HCT116 (cell line): ENCODE data around the gene OOSP4A. TPM values are rescaled to one million over a fixed set of nuclear protein-coding genes. Genes with fewer than 3 reads are reported as not detected.

Experiments
- ATAC-seq: fragments of 200-7000 bp; cut with Tn5 transposase; 2 replicates; pipeline ENCODE4 v1.9.1; 2020; ENCODE audit warnings: mild to moderate bottlenecking, moderate library complexity
- BruUV-seq: library from RNA; stranded (reverse); fragments of 400-500 nt; replicated peaks from 2 replicates; lab custom pipeline; 2021; lab: Mats Ljungman, UMichigan
- CTCF ChIA-PET: fragments of 300-600 bp; sonication (Branson Sonifier 250); formaldehyde crosslinking; loops from one replicate; lab custom pipeline; 2021; ENCODE audit warnings: antibody characterized with exemption; lab: Charles Lee
- POLR2A ChIA-PET: fragments of 300-600, 350-600 bp; sonication (Branson Sonifier 250); formaldehyde crosslinking; loops from one replicate; lab custom pipeline; 2021; ENCODE audit warnings: antibody characterized with exemption; lab: Charles Lee
- RAD21 ChIA-PET, 2 experiments: fragments of 300-600 bp; sonication (Branson Sonifier 250); formaldehyde crosslinking; loops; one replicate each; lab custom pipeline; 2023; ENCODE audit warnings: low total read pairs in 2 of 2; ENCODE audit not compliant: uncharacterized antibody in 2 of 2, unreplicated experiment in 2 of 2, low non-redundant PET in 1 of 2; lab: Charles Lee
- DNase-seq: peaks from one replicate; pipeline ENCODE4 v3.0.0-alpha.2; 2010; ENCODE audit warnings: low read depth, low spot score
- H2AFZ ChIP-seq: fragments of 200-600 bp; shearing (Covaris generic), sonication (generic); 2 replicates; pipeline ENCODE4 v1.6.1; 2017; ENCODE audit warnings: low read depth, mixed run types, mixed read lengths, antibody characterized with exemption, low read length; ENCODE audit not compliant: poor library complexity, severe bottlenecking
- H3K27ac ChIP-seq: 2 replicates; pipeline ENCODE4 v1.5.1; 2012; ENCODE audit warnings: low read depth, low read length
- H3K27me3 ChIP-seq: fragments of 200-600 bp; sonication (generic); 2 replicates; pipeline ENCODE4 v1.6.1; 2016; ENCODE audit warnings: mixed run types, low read length, mixed read lengths; ENCODE audit not compliant: insufficient read depth
- H3K36me3 ChIP-seq, 2 experiments: fragments of 200-500 bp in 1 of 2; fragments of 200-600 bp in 1 of 2; sonication (Bioruptor generic) in 1 of 2; sonication (generic) in 1 of 2; 2 replicates each; pipeline versions ENCODE4 v1.5.1 to v1.6.1; 2014 to 2016; ENCODE audit warnings: low read length in 2 of 2, inconsistent platforms in 1 of 2, mixed read lengths in 1 of 2, mixed run types in 1 of 2; ENCODE audit not compliant: insufficient read depth in 2 of 2, control insufficient read depth in 1 of 2
- H3K4me1 ChIP-seq, 2 experiments: fragments of 200-600 bp in 1 of 2; sonication (generic) in 1 of 2; 2 replicates each; pipeline versions ENCODE4 v1.5.1 to v1.6.1; 2012 to 2017; ENCODE audit warnings: low read length in 2 of 2, inconsistent platforms in 1 of 2, mild to moderate bottlenecking in 1 of 2, mixed read lengths in 1 of 2, mixed run types in 1 of 2, moderate library complexity in 1 of 2; ENCODE audit not compliant: insufficient read depth in 2 of 2, control insufficient read depth in 1 of 2
- H3K4me2 ChIP-seq: fragments of 200-600 bp; sonication (generic); 2 replicates; pipeline ENCODE4 v1.6.1; 2017; ENCODE audit warnings: mixed run types, low read length, mixed read lengths
- H3K4me3 ChIP-seq, 2 experiments: fragments of 200-600 bp in 1 of 2; sonication (generic) in 1 of 2; replicated peaks in 1 of 2; 2 replicates each; pipeline ENCODE4 v1.5.1; 2011 to 2016; ENCODE audit warnings: low read length in 2 of 2, control low read depth in 1 of 2, low read depth in 1 of 2, mild to moderate bottlenecking in 1 of 2, mixed read lengths in 1 of 2, mixed run types in 1 of 2
- H3K79me2 ChIP-seq: fragments of 200-600 bp; sonication (generic); 2 replicates; pipeline ENCODE4 v1.6.1; 2017; ENCODE audit warnings: mild to moderate bottlenecking, mixed run types, low read length, moderate library complexity, mixed read lengths; ENCODE audit not compliant: insufficient read depth
- H3K9ac ChIP-seq: fragments of 200-600 bp; sonication (generic); 2 replicates; pipeline ENCODE4 v1.6.1; 2016; ENCODE audit warnings: low read length, mixed read lengths
- H3K9me2 ChIP-seq: fragments of 200-600 bp; sonication (generic), shearing (Covaris generic); 2 replicates; pipeline ENCODE4 v1.6.1; 2017; ENCODE audit warnings: mixed run types, mild to moderate bottlenecking, moderate library complexity; ENCODE audit not compliant: insufficient read depth
- H3K9me3 ChIP-seq, 2 experiments: fragments of 200-500 bp in 1 of 2; fragments of 200-600 bp in 1 of 2; sonication (Bioruptor generic) in 1 of 2; sonication (generic) in 1 of 2; 2 replicates each; pipeline ENCODE4 v1.6.1; 2014 to 2017; ENCODE audit warnings: low read length in 2 of 2, mixed read lengths in 2 of 2, inconsistent platforms in 1 of 2, low read depth in 1 of 2, mild to moderate bottlenecking in 1 of 2, mixed run types in 1 of 2, moderate library complexity in 1 of 2; ENCODE audit not compliant: control insufficient read depth in 1 of 2, insufficient read depth in 1 of 2
- H4K20me1 ChIP-seq: fragments of 200-600 bp; sonication (generic), shearing (Covaris generic); 2 replicates; pipeline ENCODE4 v1.6.1; 2017; ENCODE audit warnings: mixed run types, mild to moderate bottlenecking, moderate library complexity; ENCODE audit not compliant: insufficient read depth
- CBX3 ChIP-seq: IDR thresholded peaks from 2 replicates; pipeline ENCODE4 v1.6.1; 2012; ENCODE audit warnings: low read depth
- CEBPB ChIP-seq: IDR thresholded peaks from 2 replicates; pipeline ENCODE4 v1.6.1; 2012; ENCODE audit warnings: low read depth
- EGR1 ChIP-seq: IDR thresholded peaks from 2 replicates; pipeline ENCODE4 v1.6.1; 2012; ENCODE audit warnings: low read depth
- ELF1 ChIP-seq: IDR thresholded peaks from 2 replicates; pipeline ENCODE4 v1.6.1; 2012; ENCODE audit warnings: low read depth, borderline replicate concordance
- EZH2 ChIP-seq: fragments of 200-600 bp; sonication (generic); IDR thresholded peaks from 2 replicates; pipeline ENCODE4 v1.6.1; 2017; ENCODE audit warnings: antibody characterized with exemption, mixed run types
- EZH2phosphoT487 ChIP-seq: fragments of 200-600 bp; IDR thresholded peaks from 2 replicates; pipeline ENCODE4 v1.6.1; 2018; ENCODE audit warnings: antibody characterized with exemption, borderline replicate concordance
- JUND ChIP-seq: IDR thresholded peaks from 2 replicates; pipeline ENCODE4 v1.6.1; 2012
- POLR2A ChIP-seq: IDR thresholded peaks from 2 replicates; pipeline ENCODE4 v1.7.0; 2011; ENCODE audit warnings: borderline replicate concordance; ENCODE audit not compliant: insufficient read depth, insufficient read length; ENCODE audit errors: extremely low read depth
- POLR2AphosphoS5 ChIP-seq: IDR thresholded peaks from 2 replicates; pipeline ENCODE4 v1.6.1; 2011; ENCODE audit warnings: mild to moderate bottlenecking, low read depth, low read length, moderate library complexity
- SIN3A ChIP-seq: IDR thresholded peaks from 2 replicates; pipeline ENCODE4 v1.6.1; 2012; ENCODE audit warnings: low read depth
- SP1 ChIP-seq: IDR thresholded peaks from 2 replicates; pipeline ENCODE4 v1.6.1; 2012; ENCODE audit warnings: low read depth
- SRF ChIP-seq: IDR thresholded peaks from 2 replicates; pipeline ENCODE4 v1.6.1; 2012; ENCODE audit warnings: low read depth
- YY1 ChIP-seq: IDR thresholded peaks from 2 replicates; pipeline ENCODE4 v1.6.1; 2011; ENCODE audit warnings: low read length, low read depth, moderate library complexity, mild to moderate bottlenecking; ENCODE audit not compliant: insufficient replicate concordance; ENCODE audit errors: extremely low read depth
- ZFX ChIP-seq: fragments of 450-650 bp; IDR thresholded peaks from 2 replicates; pipeline ENCODE4 v1.6.1; 2017
- ZNF274 ChIP-seq: fragments of 200-500 bp; sonication (Bioruptor generic); IDR thresholded peaks from 2 replicates; pipeline ENCODE4 v1.6.1; 2014; ENCODE audit warnings: mild to moderate bottlenecking, low read depth, low read length, inconsistent platforms
- intact Hi-C: fragments of 100-400 bp; cut with micrococcal nuclease; formaldehyde crosslinking; loops from 2 replicates; pipeline ENCODE4 v1.10.0; 2022
- total RNA-seq: library from RNA; stranded (reverse); gene quantifications from one replicate; pipeline ENCODE4 v1.2.1, GENCODE V29; 2021; ENCODE audit not compliant: unreplicated experiment
- TF ChIP-seq, protein P1 (sequence below): IDR thresholded peaks from 2 replicates; pipeline ENCODE4 v1.6.1; 2011; ENCODE audit warnings: mild to moderate bottlenecking, low read length, moderate library complexity; ENCODE audit not compliant: insufficient replicate concordance; ENCODE audit errors: extremely low read depth
- TF ChIP-seq, protein P2 (sequence below), 3 experiments: fragments of 200-600 bp in 1 of 3; sonication (generic) in 1 of 3; IDR thresholded peaks in 2 of 3; conservative IDR thresholded peaks in 1 of 3; 2 replicates each; pipeline ENCODE4 v1.5.1; 2012 to 2017; ENCODE audit warnings: low read depth in 2 of 3, low read length in 2 of 3, antibody characterized with exemption in 1 of 3, borderline replicate concordance in 1 of 3, control low read depth in 1 of 3, mild to moderate bottlenecking in 1 of 3, mixed read lengths in 1 of 3, mixed run types in 1 of 3, moderate library complexity in 1 of 3; ENCODE audit not compliant: insufficient read depth in 1 of 3
- TF ChIP-seq, protein P3 (sequence below): IDR thresholded peaks from 2 replicates; pipeline ENCODE4 v1.6.1; 2012
- TF ChIP-seq, protein P4 (sequence below): IDR thresholded peaks from 2 replicates; pipeline ENCODE4 v1.6.1; 2012; ENCODE audit warnings: low read depth

Gene OOSP4A
- total RNA-seq, 1 experiment from 2014 or later: not detected

DNA sequence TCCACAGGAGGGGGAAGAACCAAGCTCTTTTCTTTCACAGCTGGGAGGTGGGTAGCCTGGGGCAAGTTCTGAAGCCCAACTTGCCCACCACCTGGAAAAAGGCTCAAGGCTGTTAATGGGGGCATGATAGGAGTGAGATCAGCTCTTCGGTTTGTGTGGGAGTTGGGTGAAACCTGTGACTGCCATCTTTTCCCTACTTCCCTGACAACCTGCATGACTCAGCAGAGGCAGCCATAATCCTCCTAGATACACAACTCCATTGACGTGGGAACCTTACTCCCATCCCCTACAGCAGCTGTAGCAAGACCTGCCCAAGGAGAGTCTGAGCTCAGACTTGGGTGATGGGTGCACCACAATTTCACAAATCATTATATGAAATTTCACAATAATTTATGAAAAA lies 39.9 kb downstream of the OOSP4A start:
- no peak for ATAC-seq
- H3K27me3 ChIP-seq: no peaks in the 10 kb centered on the region
- no peaks in the 10 kb centered on the region for H3K79me2 ChIP-seq
- CTCF ChIA-PET: no interaction called here
- H2AFZ ChIP-seq: no peak overlapping the region
- H3K9ac ChIP-seq: no peak overlapping the region
- TF ChIP-seq EGR1: no peak
- TF ChIP-seq, protein P1, sequence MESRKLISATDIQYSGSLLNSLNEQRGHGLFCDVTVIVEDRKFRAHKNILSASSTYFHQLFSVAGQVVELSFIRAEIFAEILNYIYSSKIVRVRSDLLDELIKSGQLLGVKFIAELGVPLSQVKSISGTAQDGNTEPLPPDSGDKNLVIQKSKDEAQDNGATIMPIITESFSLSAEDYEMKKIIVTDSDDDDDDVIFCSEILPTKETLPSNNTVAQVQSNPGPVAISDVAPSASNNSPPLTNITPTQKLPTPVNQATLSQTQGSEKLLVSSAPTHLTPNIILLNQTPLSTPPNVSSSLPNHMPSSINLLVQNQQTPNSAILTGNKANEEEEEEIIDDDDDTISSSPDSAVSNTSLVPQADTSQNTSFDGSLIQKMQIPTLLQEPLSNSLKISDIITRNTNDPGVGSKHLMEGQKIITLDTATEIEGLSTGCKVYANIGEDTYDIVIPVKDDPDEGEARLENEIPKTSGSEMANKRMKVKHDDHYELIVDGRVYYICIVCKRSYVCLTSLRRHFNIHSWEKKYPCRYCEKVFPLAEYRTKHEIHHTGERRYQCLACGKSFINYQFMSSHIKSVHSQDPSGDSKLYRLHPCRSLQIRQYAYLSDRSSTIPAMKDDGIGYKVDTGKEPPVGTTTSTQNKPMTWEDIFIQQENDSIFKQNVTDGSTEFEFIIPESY: no peak
- no peak for TF ChIP-seq JUND
- TF ChIP-seq, protein P2, sequence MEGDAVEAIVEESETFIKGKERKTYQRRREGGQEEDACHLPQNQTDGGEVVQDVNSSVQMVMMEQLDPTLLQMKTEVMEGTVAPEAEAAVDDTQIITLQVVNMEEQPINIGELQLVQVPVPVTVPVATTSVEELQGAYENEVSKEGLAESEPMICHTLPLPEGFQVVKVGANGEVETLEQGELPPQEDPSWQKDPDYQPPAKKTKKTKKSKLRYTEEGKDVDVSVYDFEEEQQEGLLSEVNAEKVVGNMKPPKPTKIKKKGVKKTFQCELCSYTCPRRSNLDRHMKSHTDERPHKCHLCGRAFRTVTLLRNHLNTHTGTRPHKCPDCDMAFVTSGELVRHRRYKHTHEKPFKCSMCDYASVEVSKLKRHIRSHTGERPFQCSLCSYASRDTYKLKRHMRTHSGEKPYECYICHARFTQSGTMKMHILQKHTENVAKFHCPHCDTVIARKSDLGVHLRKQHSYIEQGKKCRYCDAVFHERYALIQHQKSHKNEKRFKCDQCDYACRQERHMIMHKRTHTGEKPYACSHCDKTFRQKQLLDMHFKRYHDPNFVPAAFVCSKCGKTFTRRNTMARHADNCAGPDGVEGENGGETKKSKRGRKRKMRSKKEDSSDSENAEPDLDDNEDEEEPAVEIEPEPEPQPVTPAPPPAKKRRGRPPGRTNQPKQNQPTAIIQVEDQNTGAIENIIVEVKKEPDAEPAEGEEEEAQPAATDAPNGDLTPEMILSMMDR (IDR thresholded peaks at IDR 0.05 in 2 of 3, conservative IDR thresholded peaks at IDR 0.05 in 1 of 3; ENCODE audit: borderline replicate concordance in 1 of 3, insufficient read depth in 1 of 3, low read depth in 2 of 3, low read length in 2 of 3): no peak
- no peak for TF ChIP-seq EZH2
- TF ChIP-seq ZFX: no peak
- no peak for TF ChIP-seq EZH2phosphoT487
- no peak for TF ChIP-seq POLR2AphosphoS5
- TF ChIP-seq, protein P3, sequence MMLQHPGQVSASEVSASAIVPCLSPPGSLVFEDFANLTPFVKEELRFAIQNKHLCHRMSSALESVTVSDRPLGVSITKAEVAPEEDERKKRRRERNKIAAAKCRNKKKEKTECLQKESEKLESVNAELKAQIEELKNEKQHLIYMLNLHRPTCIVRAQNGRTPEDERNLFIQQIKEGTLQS: no peak
- TF ChIP-seq ELF1: no peak
- no peak for TF ChIP-seq CBX3
- TF ChIP-seq POLR2A: no peak
- TF ChIP-seq YY1: no peak
- TF ChIP-seq, protein P4, sequence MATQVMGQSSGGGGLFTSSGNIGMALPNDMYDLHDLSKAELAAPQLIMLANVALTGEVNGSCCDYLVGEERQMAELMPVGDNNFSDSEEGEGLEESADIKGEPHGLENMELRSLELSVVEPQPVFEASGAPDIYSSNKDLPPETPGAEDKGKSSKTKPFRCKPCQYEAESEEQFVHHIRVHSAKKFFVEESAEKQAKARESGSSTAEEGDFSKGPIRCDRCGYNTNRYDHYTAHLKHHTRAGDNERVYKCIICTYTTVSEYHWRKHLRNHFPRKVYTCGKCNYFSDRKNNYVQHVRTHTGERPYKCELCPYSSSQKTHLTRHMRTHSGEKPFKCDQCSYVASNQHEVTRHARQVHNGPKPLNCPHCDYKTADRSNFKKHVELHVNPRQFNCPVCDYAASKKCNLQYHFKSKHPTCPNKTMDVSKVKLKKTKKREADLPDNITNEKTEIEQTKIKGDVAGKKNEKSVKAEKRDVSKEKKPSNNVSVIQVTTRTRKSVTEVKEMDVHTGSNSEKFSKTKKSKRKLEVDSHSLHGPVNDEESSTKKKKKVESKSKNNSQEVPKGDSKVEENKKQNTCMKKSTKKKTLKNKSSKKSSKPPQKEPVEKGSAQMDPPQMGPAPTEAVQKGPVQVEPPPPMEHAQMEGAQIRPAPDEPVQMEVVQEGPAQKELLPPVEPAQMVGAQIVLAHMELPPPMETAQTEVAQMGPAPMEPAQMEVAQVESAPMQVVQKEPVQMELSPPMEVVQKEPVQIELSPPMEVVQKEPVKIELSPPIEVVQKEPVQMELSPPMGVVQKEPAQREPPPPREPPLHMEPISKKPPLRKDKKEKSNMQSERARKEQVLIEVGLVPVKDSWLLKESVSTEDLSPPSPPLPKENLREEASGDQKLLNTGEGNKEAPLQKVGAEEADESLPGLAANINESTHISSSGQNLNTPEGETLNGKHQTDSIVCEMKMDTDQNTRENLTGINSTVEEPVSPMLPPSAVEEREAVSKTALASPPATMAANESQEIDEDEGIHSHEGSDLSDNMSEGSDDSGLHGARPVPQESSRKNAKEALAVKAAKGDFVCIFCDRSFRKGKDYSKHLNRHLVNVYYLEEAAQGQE: no peak
- TF ChIP-seq SIN3A: no peak
- TF ChIP-seq SP1: no peak
- TF ChIP-seq SRF: no peak
- TF ChIP-seq CEBPB: no peak
- no peak for TF ChIP-seq ZNF274
- no peak overlapping the region for H3K4me2 ChIP-seq
- no peaks in the 10 kb centered on the region for H3K36me3 ChIP-seq
- BruUV-seq: no TSS peak
- H3K9me3 ChIP-seq: no peaks in the 10 kb centered on the region
- no peaks in the 10 kb centered on the region for H3K4me1 ChIP-seq
- no peaks in the 10 kb centered on the region for H3K9me2 ChIP-seq
- no peaks in the 10 kb centered on the region for H4K20me1 ChIP-seq
- no peak overlapping the region for H3K27ac ChIP-seq
- no peak for DNase-seq
- intact Hi-C loops: no loop called here
- RAD21 ChIA-PET: no interaction called here
- no peak overlapping the region for H3K4me3 ChIP-seq
- POLR2A ChIA-PET: no interaction called here
